CD14-positive monocyte (primary cell): ENCODE data around the gene SMIM3. TPM values are rescaled to one million over a fixed set of nuclear protein-coding genes. Genes with fewer than 3 reads are reported as not detected.

ENCODE experiments used
- DNase-seq, 3 donors: peaks; one replicate each; pipeline ENCODE4 v3.0.0-alpha.2; 2011 to 2022
- H2AFZ ChIP-seq: 2 replicates; pipeline ENCODE4 v1.6.0; 2012; ENCODE audit warnings: mild to moderate bottlenecking, low read depth, low read length, inconsistent platforms; ENCODE audit not compliant: insufficient read depth, poor library complexity, severe bottlenecking
- H3K27ac ChIP-seq, 2 donors: 1 replicate in 1 of 2; 2 replicates in 1 of 2; pipeline ENCODE4 v1.5.1; 2012 to 2013; ENCODE audit warnings: low read length in 2 of 2, control low read depth in 1 of 2, inconsistent platforms in 1 of 2, low read depth in 1 of 2, mild to moderate bottlenecking in 1 of 2
- H3K27me3 ChIP-seq, 2 donors: one replicate each; pipeline versions ENCODE4 v1.6.0 to v1.6.1; 2011 to 2013; ENCODE audit warnings: low read length in 2 of 2; ENCODE audit not compliant: control insufficient read depth in 2 of 2, insufficient read depth in 2 of 2
- H3K36me3 ChIP-seq, 2 donors: replicated peaks in 1 of 2; 1 replicate in 1 of 2; 2 replicates in 1 of 2; pipeline versions ENCODE4 v1.5.1 to v1.6.1; 2012 to 2013; ENCODE audit warnings: low read length in 2 of 2, control low read depth in 1 of 2, inconsistent platforms in 1 of 2, mild to moderate bottlenecking in 1 of 2; ENCODE audit not compliant: insufficient read depth in 2 of 2, control insufficient read depth in 1 of 2
- H3K4me1 ChIP-seq, 2 donors: 1 replicate in 1 of 2; 2 replicates in 1 of 2; pipeline versions ENCODE4 v1.5.1 to v1.6.1; 2012 to 2013; ENCODE audit warnings: low read length in 2 of 2, control low read depth in 1 of 2, inconsistent platforms in 1 of 2, mild to moderate bottlenecking in 1 of 2, moderate library complexity in 1 of 2; ENCODE audit not compliant: insufficient read depth in 2 of 2, control insufficient read depth in 1 of 2
- H3K4me2 ChIP-seq: replicated peaks from 2 replicates; pipeline ENCODE3; 2012; ENCODE audit warnings: low read length, moderate library complexity, mild to moderate bottlenecking; ENCODE audit not compliant: poor library complexity, severe bottlenecking; ENCODE audit errors: extremely low read depth
- H3K4me3 ChIP-seq, 3 experiments: fragments of 200-600 bp in 1 of 3; sonication (generic) in 1 of 3; replicated peaks in 1 of 3; 1 replicate in 2 of 3; 2 replicates in 1 of 3; pipeline ENCODE4 v1.5.1; 2011 to 2013; ENCODE audit warnings: low read length in 3 of 3, mild to moderate bottlenecking in 3 of 3, control low read depth in 2 of 3, low read depth in 2 of 3, inconsistent platforms in 1 of 3, moderate library complexity in 1 of 3
- H3K79me2 ChIP-seq: 2 replicates; pipeline ENCODE4 v1.6.0; 2012; ENCODE audit warnings: mild to moderate bottlenecking, control low read depth, inconsistent platforms, low read length, moderate library complexity; ENCODE audit not compliant: insufficient read depth
- H3K9ac ChIP-seq: 2 replicates; pipeline ENCODE4 v1.6.0; 2017; ENCODE audit warnings: low read length, mild to moderate bottlenecking; ENCODE audit not compliant: insufficient read depth, poor library complexity, severe bottlenecking
- H3K9me3 ChIP-seq, 2 donors: replicated peaks in 1 of 2; 1 replicate in 1 of 2; 2 replicates in 1 of 2; pipeline versions ENCODE4 v1.5.1 to v1.6.1; 2012 to 2013; ENCODE audit warnings: low read length in 2 of 2, control low read depth in 1 of 2; ENCODE audit not compliant: control insufficient read depth in 1 of 2, insufficient read depth in 1 of 2
- H4K20me1 ChIP-seq: 2 replicates; pipeline ENCODE4 v1.6.0; 2012; ENCODE audit warnings: mild to moderate bottlenecking, low read length, control low read depth, moderate library complexity; ENCODE audit not compliant: insufficient read depth
- H3K27ac Mint-ChIP-seq, 7 donors: one replicate each; pipeline ENCODE4 v1.8.0; 2020; ENCODE audit warnings: mild to moderate bottlenecking in 7 of 7, mixed read lengths in 7 of 7, moderate library complexity in 6 of 7, inconsistent platforms in 2 of 7
- H3K27me3 Mint-ChIP-seq, 3 donors: one replicate each; pipeline ENCODE4 v1.8.0; 2021 to 2022; ENCODE audit warnings: low read depth in 3 of 3, mild to moderate bottlenecking in 3 of 3, mixed read lengths in 3 of 3, moderate library complexity in 3 of 3, inconsistent platforms in 1 of 3
- H3K36me3 Mint-ChIP-seq, 2 donors: one replicate each; pipeline ENCODE4 v1.8.0; 2020; ENCODE audit warnings: mixed read lengths in 2 of 2, inconsistent platforms in 1 of 2, mild to moderate bottlenecking in 1 of 2
- H3K4me1 Mint-ChIP-seq: one replicate; pipeline ENCODE4 v1.8.0; 2020; ENCODE audit warnings: mild to moderate bottlenecking, mixed read lengths
- H3K4me3 Mint-ChIP-seq, 2 donors: one replicate each; pipeline ENCODE4 v1.8.0; 2020; ENCODE audit warnings: mild to moderate bottlenecking in 2 of 2, mixed read lengths in 2 of 2, moderate library complexity in 1 of 2
- H3K9me3 Mint-ChIP-seq, 7 donors: one replicate each; pipeline ENCODE4 v1.8.0; 2020 to 2022; ENCODE audit warnings: mixed read lengths in 7 of 7, mild to moderate bottlenecking in 6 of 7, moderate library complexity in 6 of 7, inconsistent platforms in 2 of 7
- WGBS: methylation state at CpG from one replicate; pipeline ENCODE4 v1.1.5; 2013; ENCODE audit warnings: missing lambda C conversion rate; ENCODE audit not compliant: insufficient coverage; 5-methylcytosine and 5-hydroxymethylcytosine counted together
- intact Hi-C, 2 donors: fragments of 100-400 bp; cut with micrococcal nuclease; formaldehyde crosslinking; loops; one replicate each; pipeline versions ENCODE4 v1.15.0 to v1.15.1; 2023
- polyA plus RNA-seq, 3 donors: library from polyadenylated mRNA; depleted of rRNA in 1 of 3; unstranded in 2 of 3; stranded (reverse) in 1 of 3; fragments of 300-500 nt in 2 of 3; fragments of >200 nt in 1 of 3; fragmentation: Illumina TruSeq in 2 of 3; gene quantifications; 1 replicate in 2 of 3; 2 replicates in 1 of 3; pipeline ENCODE4 v1.2.3, GENCODE V29; 2012 to 2021
- TF ChIP-seq, protein P1 (sequence below): fragments of 200-600 bp; IDR thresholded peaks from one replicate; pipeline ENCODE4 v1.8.0; 2022; ENCODE audit warnings: antibody characterized with exemption, mild to moderate bottlenecking

The SMIM3 gene
- polyA plus RNA-seq, 3 donors: 41.7 to 52.2 (median 45.4) TPM

DNA sequence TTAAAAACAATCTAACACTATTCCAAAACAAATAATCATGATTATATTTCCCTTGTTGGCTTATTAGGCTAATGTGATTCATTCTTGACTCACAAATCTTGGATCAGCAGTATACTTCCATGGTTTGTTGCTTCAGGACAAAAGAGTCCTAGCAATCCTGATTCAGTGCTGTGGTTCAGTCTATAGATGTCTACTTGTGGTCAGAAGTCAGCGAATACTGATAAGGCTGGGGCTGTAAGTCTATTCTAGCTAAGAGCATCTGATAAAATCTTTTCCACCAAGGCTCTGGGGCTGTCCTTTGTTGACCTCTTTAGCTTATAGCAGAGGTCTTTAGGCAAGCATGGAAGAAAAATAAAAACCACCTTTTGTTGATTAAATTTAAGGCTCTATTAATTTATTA is 4.4 kb upstream of the SMIM3 start:
- Mint-ChIP-seq H3K9me3 (peaks cover 0 to 5% (median 0%) of the 10 kb centered on the region in 7 donors), H3K27ac (no peak overlapping the region), H3K4me3 (no peak overlapping the region), H3K27me3 (no peaks in the 10 kb centered on the region), H3K36me3 (no peaks in the 10 kb centered on the region), H3K4me1 (peaks cover 28% of the 10 kb centered on the region)
- intact Hi-C loops: no loop called here
- TF ChIP-seq, protein P1, sequence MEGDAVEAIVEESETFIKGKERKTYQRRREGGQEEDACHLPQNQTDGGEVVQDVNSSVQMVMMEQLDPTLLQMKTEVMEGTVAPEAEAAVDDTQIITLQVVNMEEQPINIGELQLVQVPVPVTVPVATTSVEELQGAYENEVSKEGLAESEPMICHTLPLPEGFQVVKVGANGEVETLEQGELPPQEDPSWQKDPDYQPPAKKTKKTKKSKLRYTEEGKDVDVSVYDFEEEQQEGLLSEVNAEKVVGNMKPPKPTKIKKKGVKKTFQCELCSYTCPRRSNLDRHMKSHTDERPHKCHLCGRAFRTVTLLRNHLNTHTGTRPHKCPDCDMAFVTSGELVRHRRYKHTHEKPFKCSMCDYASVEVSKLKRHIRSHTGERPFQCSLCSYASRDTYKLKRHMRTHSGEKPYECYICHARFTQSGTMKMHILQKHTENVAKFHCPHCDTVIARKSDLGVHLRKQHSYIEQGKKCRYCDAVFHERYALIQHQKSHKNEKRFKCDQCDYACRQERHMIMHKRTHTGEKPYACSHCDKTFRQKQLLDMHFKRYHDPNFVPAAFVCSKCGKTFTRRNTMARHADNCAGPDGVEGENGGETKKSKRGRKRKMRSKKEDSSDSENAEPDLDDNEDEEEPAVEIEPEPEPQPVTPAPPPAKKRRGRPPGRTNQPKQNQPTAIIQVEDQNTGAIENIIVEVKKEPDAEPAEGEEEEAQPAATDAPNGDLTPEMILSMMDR: no peak
- WGBS: no CpG with 5 or more reads among the region's 1 CpG
- Histone ChIP-seq H3K27me3 (no peaks in the 10 kb centered on the region), H4K20me1 (peaks cover 2% of the 10 kb centered on the region), H3K9ac (no peak overlapping the region), H3K9me3 (no peaks in the 10 kb centered on the region), H3K4me2 (no peak overlapping the region), H3K4me3 (no peak overlapping the region), H3K79me2 (peaks cover 30% of the 10 kb centered on the region), H2AFZ (no peak overlapping the region), H3K36me3 (no peaks in the 10 kb centered on the region), H3K4me1 (peaks cover 13 to 21% of the 10 kb centered on the region in 2 donors), H3K27ac (no peak overlapping the region)
- no peak for DNase-seq

DNA sequence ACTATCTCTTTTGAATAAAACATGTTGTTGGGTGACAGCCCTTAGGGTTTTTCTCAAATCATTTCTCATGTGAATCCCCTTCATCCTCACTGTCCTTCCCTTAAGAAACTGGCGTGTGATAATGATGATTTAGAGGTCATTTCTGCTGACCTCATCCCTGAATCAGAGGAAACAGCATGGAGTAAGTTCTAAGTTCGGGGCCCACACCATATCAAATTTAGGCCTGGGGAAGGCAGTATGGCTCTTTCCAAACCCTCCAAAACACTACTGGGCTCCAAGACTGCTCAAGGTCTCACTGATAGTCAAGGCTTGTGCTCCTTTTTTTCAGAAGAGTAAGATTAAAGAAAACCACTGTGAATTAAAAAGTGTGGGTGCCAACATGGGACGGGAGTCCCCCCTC is 872 bp upstream of the SMIM3 start:
- peak overlapping the region; percentile 76 to 99 (median 91) for H3K27ac Mint-ChIP-seq
- Histone ChIP-seq H3K79me2 (peaks cover 66% of the 10 kb centered on the region), H3K27ac (peak overlapping the region; percentile 78 to 86), H3K27me3 (no peaks in the 10 kb centered on the region), H3K4me3 (peak overlapping the region in 1 of 3 experiments; percentile 96), H3K36me3 (no peaks in the 10 kb centered on the region), H2AFZ (peak overlapping the region; percentile 84), H4K20me1 (peaks cover 27% of the 10 kb centered on the region), H3K9me3 (no peaks in the 10 kb centered on the region), H3K4me2 (peak overlapping the region; percentile 70), H3K4me1 (peaks cover 43 to 46% of the 10 kb centered on the region in 2 donors), H3K9ac (peak overlapping the region; percentile 85)
- H3K4me3 Mint-ChIP-seq: peak overlapping the region; percentile 99
- intact Hi-C loops: loop anchor here (2.0 to 5.0 kb wide), 2 partner anchors 15 to 40 kb away; no protein-coding TSS in a partner anchor
- TF ChIP-seq, protein P1: no peak
- H3K36me3 Mint-ChIP-seq: peaks cover 10% of the 10 kb centered on the region in 2 donors
- H3K4me1 Mint-ChIP-seq: peaks cover 52% of the 10 kb centered on the region
- peaks cover 0 to 2% (median 0%) of the 10 kb centered on the region in 7 donors for H3K9me3 Mint-ChIP-seq
- WGBS: no CpG with 5 or more reads among the region's 3 CpGs
- H3K27me3 Mint-ChIP-seq: no peaks in the 10 kb centered on the region
- DNase-seq: peak in 1 of 3 donors; percentile 76
